Hematopoietic multipotent progenitor cell treated with erythropoietin and hydrocortisone succinate and interleukin-3 and kit ligand, for 6 days (in vitro differentiated cells): Measurements from ENCODE around the gene RALGPS2.

Experiments used
- DNase-seq: peaks from one replicate; pipeline ENCODE4 v3.0.0-alpha.2; 2015

The RALGPS2 gene

GRCh38 chr1:178869119-178869697, 144.2 kb downstream of the RALGPS2 start:
- DNase-seq, result no peak

DNA sequence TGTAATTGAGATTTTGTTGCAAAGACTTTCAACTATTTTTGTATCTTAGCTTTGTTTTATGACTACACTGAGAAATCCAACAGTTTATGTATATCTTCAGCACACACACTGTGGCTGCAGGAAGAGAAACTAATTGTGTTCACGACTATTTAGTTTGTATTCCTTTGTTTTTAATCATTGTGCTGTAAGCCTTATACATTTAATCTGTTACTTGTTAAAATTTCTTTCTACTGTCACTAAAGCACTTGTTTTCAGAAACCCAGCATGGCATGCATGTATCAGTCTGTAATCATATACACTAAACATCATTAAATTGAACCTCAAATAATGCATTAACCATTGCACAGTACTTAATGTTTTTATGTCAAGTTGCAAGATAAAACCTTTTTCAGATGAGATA, 145.2 kb downstream of the RALGPS2 start:
- no peak for DNase-seq

DNA sequence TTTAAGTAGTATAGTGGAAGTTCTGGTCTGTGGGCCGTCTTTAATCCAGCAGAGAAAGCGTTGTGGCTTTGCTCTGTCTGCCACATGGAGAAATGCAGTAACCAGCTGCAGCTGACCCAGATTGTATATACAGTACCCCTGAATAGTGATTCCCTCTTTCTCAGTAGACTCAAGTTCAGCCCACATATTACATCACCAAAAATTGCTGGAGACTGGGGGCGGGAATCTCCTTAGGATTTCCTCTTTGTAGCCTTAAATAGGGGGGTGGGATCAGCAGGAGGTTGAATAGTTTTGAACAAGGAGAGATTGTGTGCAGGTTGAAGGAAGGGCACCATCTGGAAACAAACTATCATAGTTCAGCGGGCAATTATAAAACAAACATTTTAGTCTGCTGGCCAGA, 145.9 kb downstream of the RALGPS2 start, which contains the start of gene ANGPTL1:
ANGPTL1 (minus strand) TSS at position 134 of the 400 bp plus-strand sequence. CDS start 5,301 bp downstream, outside the sequence.
- no peak for DNase-seq

DNA sequence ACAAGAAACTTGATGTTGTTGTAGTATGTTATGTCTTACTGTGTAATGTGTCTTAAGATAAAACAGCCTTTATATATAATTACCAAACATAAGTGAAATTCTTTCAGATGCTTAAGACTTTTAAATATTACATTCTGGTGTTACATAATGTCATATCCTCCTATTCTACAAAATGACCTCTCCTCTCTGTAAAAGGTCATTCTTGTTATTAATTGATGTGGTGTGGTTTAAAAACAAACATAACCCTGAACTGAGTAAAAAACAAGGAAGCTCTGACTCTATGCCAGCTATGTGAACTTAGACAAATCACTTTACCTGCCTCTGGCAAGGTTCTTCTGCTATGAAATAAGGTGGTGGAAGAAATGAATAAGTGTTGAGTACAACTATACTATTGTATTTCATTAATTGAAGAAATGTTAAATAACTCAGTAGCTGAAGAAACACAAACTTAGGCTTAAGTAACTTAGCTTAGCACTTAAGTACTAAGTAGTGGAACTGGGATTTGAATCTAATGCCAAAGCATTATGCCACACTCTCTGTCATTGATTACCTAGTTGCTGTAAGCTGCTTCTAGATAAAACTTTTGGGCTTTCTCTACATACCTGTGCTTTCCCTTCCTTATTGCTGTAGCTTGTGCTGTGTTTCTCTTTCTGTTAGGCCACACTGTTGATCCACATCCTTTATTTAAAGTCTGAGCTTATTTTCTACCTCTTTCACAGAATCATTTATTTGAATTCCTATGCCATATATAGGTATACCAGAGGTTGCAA, 146.7 kb downstream of the RALGPS2 start:
- DNase-seq, result no peak

DNA sequence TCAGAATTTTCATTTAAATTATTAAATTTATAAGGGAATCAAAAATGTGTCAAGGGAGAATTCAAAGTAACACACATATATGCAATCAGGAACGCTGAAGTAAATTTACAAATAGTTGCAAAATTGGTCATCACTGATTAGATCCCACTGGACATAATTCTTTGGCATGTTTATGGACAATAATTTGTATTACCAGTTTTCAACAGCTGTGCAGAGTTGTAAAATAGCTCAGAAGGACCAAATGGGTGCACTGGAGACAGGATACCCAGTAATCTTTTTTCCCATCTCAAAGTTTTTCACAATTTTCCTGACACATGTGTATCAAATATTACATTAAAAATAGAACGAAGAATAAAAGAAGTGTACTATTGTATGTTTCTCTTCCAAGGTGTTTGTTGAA, 149.9 kb downstream of the RALGPS2 start:
- DNase-seq, result no peak

DNA sequence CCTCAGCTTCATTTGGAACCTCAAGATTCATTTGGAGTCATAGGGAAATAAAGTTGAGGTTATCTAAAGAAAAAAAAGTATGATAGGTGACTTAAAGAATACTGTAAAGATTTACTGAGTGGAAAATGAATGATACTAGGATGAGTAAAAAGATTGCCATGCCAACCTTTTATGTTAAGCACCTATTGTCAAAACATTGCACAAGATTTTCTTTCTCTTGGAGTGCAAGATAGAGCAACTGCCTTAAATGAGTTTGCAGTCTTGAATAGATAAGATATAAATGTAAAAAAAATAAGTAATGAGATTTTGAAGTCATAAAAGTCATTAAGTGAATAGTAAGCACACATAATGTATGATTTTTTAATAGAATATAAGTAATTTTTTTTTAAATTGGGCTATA, 150.9 kb downstream of the RALGPS2 start:
- peak; percentile 21 for DNase-seq

- peak; percentile 31 for DNase-seq
These were observed 152.9 kb downstream of the RALGPS2 start for GRCh38 chr1:178877896-178878295.

DNA sequence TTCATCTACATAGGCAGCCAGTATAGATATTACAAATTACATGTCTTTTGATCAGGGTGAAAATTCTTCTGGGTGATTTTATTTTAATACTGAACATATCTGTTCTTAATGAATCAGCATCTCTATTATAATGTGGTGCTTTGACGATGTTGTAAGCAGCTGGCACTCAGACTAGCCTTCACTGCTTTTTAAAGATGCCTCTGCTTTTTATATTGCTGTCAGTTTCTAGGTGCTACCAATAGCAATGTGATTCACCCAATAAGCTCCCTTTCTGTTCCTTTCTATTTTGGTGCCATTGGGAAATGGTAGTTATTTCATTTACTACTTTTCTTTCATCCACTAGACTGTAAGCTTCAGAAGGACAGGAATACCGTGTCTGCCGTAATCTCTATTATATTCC, 156.9 kb downstream of the RALGPS2 start:
- DNase-seq, result no peak

DNA sequence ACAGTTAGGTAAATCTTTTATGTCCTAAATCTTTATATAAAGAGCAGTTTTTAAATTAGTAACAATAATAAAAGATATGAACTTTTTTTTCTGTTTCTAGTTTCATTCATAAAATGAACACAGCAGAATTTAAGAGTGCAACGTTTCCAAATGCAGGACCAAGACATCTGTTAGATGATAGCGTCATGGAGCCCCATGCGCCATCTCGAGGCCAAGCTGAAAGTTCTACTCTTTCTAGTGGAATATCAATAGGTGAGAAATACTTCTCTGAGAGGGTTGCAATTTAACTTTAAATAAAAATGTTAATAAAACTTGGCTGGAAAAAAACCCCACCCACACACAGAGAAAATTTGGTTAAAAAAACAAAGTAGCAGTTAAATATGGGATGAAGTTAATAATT, 160.8 kb downstream of the RALGPS2 start:
- no peak for DNase-seq

GRCh38 chr1:178886551-178886950, 161.5 kb downstream of the RALGPS2 start:
- peak; percentile 7 for DNase-seq

- DNase-seq, result peak; percentile 7
These were observed 170.9 kb downstream of the RALGPS2 start for GRCh38 chr1:178895928-178896327.

DNA sequence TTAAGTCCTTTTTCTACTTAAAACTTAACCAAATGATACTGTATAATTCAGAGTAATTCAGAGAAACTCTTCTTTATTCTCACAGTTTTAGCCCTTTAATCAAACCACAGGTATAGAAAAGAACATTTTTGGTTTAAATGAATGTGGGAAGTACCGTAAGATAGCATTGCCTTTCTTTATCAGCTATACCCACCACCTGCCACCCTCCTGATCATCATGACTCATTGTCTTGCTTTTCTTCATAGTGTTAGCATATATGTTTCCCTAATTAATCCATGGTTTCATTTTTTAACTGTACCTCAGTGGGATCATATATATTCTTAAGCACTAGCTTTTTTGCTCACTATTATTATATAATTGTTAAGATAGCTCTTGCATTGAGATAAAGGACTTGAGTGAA, 173.4 kb downstream of the RALGPS2 start:
- DNase-seq, result peak; percentile 66

- DNase-seq, result no peak
These were observed 174.4 kb downstream of the RALGPS2 start for GRCh38 chr1:178899402-178899801.

- DNase-seq, result no peak
These were observed 176.6 kb downstream of the RALGPS2 start for GRCh38 chr1:178901482-178902125.

DNA sequence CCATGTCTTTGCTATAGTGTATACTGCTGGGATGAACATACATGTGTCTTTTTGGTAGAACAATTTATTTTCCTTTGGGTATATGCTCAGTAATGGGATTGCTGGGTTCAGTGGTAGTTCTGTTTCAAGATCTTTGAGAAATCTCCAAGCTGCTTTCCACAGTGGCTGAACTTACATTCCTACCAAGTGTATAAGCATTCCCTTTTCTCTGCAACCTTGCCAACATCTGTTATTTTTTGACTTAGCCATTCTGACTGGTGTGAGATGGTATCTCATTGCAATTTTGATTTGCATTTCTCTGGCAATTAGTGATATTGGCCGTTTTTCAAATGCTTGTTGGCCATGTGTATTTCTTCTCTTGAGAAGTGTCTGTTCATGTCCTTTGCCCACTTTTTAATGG, 183.3 kb downstream of the RALGPS2 start:
- no peak for DNase-seq

DNA sequence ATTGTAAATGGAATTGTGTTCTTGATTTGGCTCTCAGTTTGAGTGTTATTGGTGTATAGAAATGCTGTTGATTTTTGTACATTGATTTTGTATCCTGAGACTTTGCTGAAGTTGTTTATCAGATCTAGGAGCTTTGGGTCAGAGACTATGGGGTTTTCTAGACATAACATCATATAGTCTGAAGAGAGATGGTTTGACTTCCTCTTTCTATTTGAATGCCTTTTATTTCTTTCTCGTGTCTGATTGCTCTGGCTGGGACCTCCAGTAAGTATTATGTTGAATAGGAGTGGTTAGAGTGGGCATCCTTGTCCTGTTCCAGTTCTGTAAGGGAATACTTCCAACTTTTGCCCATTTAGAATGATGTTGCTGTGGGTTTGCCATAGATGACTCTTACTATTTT, 185.0 kb downstream of the RALGPS2 start:
- no peak for DNase-seq

GRCh38 chr1:178912597-178912996, 187.6 kb downstream of the RALGPS2 start:
- no peak for DNase-seq

- no peak for DNase-seq
These were observed 191.6 kb downstream of the RALGPS2 start for GRCh38 chr1:178916448-178917174.

DNA sequence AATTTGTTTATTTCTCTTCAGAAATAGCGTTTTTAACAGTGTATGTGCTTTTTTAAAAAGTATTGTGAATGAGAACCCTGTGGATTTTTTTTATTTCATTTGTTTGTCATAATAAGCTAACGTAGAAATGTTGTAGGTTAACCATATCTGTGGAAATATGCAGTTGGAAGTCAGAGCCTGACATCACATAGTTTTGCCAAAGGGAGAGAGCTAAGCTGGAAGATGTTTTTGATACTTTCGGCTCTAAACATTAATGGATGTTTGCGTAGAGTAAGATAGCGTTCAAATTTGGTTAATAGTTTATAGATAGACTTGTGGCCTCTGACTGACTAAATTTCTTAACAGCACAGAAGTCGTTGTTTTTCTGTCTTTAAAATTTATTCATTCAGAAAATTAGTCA, 193.3 kb downstream of the RALGPS2 start:
- DNase-seq, result no peak

- DNase-seq, result no peak
These were observed 193.9 kb downstream of the RALGPS2 start for GRCh38 chr1:178918955-178919354.

DNA sequence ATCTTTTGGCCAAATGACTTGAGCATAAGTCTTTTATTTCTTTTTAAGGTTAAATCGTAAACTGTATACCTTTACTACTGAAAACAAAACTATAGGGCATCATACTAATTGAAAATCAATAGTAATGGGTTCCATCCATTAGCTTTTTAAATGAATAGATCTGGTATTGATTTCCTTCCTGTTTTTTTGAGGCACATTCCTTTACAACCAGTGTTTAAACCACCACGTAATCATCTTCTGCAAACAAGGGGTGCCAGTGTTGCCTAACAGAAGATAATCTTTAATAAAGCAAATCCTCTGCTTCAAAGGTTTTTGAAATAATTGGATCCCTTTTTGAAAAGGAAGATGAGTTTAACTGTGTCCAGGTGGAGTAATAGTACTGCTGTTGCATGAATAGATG, 194.5 kb downstream of the RALGPS2 start:
- no peak for DNase-seq

DNA sequence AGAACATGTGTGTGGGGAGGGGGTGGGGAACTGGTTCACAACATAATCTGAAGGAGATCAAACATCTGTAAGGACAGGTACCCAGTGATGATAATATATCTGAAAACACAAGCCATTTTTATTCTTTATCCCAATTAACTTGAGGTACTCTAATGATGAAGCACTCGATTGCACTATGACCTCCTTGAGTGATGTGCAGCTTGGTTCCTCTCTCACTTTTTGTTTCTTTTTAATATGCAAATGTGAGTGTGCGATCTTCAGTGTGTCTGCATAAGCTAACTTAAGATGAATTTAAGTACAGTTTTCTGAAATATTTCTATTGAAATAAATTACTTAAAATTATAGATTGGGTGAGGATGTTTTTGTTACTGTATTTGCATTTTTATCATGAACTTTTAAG, 196.5 kb downstream of the RALGPS2 start:
- DNase-seq, result no peak

DNA sequence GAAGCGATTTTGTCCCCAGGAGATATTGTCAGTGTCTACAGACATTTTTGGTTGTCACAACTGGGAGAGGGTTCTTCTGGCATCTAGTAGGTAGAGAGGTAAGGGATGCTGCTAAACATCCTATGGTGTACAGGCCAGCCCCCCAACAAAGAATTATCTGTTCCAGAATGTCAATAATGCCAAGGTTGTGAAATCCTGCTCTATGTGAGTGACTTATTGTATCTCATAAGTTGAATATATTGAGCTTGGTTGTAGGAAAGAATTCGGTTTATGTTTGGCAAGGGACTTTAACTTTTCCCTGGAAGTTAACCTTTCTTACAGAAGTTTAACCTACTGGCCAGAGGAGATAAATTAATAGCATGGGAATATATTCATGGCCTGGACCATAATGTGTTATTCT, 198.5 kb downstream of the RALGPS2 start:
- no peak for DNase-seq

GRCh38 chr1:178926046-178926445, 201.0 kb downstream of the RALGPS2 start:
- no peak for DNase-seq
